HG03045 (cell line): Measurements from ENCODE around the gene PRRC1.
A peak's percentile ranks its signal among the peaks of the same experiment; 100 is the strongest.

ENCODE experiments used
- ATAC-seq: cut with Tn5 transposase; IDR thresholded peaks from one replicate; pipeline ENCODE4 v1.9.1; 2021; ENCODE audit warnings: mild to moderate bottlenecking, moderate library complexity; ENCODE audit not compliant: unreplicated experiment

The PRRC1 gene

DNA sequence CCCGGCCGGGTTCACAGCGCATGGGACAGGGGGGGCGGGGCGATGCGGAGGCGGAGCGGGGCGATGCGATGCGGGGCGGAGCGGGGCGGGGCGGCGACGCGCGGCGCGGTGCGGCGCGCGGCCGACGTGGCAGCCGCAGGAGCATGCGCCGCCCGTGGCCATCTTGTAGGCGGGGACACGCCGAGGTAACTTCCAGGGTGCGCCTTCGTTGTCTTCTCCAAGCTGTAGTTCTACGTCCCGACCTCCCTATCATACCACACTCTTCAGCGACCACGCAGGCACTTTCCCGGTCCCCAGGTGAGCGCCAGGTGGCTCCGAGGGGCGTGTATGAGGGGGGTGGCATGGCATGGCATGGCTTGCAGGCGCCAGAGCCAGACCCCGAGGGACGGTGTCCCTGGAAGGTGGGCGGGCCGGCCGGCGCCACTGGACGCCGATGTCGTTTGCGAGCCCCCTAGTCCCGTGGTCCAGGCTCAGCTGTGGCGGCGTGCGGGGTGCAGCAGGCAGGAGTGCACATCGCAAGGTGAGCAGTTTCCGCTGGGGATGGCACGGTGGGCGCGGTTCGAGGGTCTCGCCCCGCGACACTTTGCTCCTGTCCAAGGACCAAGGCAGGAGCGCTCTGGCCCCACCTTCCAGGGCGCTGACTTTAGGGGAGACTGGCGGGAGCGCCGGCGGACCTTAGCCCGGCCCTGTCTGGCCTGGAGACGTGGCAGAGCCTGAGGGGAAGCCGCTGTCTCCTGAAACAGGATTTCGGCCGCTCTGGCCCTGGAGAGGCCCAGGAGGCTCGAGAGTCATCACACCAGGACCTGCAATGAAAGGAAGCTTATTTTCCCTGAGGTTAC, at the start of gene PRRC1:
PRRC1 (plus strand) TSS at position 161 of the 839 bp plus-strand sequence. CDS start 5,840 bp downstream, outside the sequence.
- ATAC-seq = peak; percentile 90

DNA sequence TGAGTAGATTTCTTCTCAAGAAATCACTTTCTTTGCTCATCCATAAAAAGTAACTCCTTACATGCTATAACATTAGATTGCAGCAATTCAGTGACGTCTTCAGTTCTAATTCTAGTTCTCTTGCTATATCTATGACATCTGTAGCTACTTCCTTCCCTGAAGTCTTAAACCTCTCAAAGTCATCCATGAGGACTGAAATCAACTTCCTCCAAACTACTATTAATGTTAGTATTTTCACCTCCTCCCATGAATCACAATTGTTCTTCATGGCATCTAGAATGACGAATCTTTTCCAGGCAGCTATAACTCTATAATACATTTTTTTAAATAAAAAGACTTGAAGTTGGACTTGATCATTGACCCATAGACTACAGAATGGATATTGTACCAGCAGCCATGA, 46.2 kb upstream of the PRRC1 start:
- no peak for ATAC-seq

DNA sequence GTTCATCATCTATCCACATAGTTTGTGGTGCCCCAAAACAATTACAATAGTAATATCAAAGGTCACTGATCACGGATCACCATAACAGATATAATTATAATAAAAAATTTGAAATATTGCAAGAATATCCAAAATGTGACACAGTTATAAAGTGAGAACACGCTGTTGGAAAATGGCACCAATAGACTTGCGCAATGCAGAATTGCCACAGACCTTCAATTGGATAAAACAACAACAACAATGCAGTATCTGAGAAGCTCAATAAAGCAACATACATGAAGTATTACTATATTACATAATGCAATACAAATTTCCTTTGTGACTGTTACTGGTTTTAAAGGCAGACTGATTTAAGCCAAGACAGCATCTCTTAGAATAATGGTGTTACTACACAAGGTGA, 44.7 kb upstream of the PRRC1 start:
- ATAC-seq = no peak

DNA sequence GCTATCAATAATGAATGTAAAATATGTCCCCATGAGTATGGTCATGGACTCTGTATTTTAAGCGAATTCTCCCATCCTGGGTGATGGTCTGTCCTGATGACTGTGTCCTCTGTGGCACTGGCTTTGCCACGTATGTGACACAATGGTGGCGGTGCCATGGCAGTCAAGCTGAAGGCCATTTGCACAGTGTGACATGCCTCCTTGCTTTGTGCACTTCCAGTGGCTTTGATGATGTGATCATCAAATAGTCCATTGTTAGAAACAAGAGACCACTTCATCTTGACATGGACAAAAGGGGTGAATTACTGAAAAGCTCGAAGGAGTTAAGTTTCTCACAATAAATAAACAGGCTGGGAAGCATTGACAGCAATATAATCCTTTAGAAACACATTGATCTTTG, 31.0 kb upstream of the PRRC1 start:
- ATAC-seq = no peak

DNA sequence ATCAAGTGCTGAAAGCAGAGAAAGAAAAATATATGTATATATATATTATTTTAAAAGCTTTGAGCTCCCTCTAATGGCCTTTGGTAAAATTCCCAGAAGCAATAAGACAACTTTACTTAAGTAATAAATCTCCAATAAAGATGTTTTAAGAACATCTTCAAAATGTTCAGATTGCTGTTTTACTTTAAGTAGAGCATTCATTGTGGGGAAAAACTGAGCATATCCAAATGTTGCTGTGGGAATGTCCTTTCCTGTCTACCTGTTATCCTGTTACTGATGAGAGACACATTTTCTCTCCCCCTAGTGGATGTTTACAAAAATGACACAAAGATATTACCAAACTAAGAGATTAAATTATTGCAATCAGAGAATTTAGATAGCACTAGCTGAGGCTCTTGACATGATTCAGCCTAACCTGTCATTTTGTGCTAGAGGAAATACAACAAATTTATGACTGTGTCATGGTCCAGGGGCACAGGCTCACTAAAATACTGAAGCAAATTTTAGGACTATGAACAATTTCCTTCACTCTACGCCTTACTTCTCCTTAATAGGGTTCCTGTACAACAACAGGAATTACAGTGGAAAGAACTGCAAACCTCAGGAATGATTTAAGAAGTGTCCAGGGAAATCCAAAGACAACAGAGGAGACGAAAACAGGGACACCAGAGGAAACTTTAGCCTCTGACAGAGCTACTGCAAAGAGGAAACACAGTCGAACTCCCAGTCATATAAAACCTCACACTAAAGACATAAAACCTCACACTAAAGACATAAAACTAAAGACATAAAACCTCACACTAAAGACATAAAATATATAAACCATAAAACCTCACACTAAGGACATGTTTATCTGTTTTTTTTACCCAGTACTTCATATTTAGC, 24.3 kb upstream of the PRRC1 start:
- peak; percentile 67 for ATAC-seq

DNA sequence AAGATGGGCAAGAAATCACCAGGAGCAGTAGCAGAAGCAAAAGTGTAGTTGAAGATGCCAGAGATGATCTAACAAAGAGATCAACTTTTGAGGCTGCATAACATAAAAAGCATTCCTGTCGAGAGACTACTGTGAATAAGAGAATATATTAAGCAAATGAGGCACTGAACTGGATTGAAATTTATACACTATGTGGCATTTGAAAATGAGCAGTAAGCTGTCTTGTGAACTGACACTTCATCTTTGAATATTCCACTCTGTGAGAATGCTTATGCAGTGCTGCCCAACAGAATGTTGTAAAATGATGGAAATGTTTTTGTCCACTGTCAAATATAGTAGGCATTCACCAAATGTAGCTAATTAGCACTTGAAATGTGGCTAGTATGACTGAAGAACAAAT, 18.9 kb upstream of the PRRC1 start:
- no peak for ATAC-seq

DNA sequence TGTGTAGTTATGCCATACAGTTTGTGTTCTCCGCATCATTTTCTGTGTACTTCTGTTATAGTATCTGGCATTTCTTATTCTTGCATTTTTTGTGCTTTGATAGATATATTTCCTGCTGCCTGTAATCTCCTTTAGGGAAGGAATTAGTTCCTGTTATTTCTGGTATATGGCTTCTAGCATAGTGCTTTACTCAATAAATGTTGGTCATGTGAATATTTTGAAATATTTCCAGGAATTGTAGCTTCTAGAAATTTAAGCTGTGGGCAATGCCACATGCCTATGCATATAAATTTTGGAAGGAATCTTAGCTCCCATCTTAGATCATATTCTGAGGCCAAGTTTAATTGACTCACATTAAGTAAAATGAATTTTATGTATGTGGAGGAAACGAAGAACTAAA, 11.5 kb upstream of the PRRC1 start:
- no peak for ATAC-seq

DNA sequence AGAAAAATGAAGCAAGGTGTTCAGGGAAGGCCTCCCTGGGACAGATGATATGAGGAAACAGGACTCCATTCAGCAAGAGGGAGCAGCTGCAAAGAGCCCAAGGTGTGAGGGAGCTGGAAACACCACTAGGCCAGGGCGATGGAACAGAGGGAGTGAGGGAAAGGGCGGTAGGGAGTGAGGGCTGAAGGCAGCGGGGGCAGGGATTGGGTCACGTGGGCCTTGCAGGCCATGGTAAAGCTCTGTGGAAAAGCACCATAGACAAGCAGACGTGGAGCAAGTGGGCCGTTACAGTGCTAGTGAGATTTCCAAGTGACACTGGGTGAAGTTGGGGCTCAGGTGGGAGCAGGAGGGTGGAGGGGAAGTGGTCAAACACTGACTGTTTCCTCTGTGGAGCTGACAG, 10.8 kb upstream of the PRRC1 start:
- no peak for ATAC-seq

DNA sequence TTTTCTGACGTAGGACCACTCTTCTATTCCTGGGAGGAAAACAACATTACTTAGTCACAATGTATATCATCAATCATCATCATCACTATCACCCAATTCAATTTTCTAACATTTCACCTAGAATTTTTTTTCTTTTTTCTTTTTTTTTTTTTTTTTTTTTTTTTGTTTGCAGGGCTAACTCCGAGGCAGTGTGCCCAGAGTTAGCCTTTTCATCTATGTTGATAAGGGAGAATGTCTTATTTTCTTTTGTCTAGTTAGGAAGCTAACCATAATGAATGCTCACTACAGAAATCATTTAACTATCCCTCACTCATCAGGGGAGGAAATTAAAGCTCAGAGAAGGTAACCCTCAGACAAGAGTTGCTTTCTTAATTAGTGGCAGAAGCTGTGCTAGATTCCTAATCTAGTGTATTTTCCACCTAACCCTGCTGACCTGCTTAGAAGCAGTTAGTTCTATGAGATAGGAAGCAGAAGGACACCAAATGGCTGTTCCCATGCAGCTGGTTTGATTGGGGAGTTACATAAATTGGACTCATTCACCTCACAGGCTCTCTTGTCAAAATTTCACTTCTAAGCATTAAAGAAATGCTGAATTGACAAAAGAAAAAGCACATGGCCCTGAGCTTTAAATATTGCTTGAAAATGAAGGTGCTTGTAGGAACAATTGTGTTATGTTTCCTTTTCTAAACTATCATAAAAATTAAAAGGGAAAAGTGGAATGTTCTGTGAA, 8.6 kb upstream of the PRRC1 start:
- ATAC-seq = no peak

DNA sequence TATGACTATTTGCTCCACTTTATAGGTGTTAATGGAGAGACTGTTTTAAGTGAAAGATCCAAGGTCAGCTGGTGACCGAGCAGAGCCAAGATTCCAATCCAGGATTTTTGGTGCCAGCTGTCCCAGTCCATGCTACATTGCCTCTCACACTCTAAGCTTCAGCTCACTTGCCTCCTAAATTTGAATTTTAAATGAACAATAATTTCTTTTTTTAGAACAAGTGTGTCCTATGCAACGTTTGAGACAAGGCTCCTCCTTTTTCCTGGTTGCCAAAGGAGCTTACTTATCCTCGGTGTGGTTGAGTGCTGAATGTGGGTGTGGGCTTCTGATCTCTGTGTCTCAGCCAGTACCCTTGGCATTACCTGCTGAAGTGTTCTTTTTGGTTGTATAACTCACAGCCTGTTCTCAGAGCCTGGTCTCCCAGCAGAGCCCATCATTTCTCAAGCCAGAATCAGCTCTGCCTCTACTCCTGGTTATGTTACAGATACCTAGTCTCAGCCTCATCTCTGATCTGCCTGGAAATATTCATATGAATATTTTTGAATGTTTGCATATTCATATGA, 4.0 kb upstream of the PRRC1 start:
- no peak for ATAC-seq

DNA sequence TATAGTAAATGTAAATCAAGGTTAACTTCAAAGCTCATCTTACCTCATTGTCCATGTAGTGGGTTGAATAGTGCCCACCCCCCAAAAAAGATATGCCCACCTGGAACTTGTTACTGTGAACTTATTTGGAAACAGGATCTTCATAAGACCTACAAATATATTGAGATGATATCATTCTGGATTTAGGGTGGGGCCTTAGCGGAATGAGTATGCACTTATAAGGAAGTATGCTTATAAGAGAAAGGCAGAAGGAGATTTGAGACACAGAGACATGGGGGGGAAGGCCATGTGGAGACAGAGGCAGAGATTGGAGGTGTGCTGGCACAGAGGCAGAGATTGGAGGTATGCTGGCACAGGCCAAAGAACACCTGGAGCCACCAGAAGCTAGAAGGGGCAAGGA, 2.6 kb upstream of the PRRC1 start:
- no peak for ATAC-seq

DNA sequence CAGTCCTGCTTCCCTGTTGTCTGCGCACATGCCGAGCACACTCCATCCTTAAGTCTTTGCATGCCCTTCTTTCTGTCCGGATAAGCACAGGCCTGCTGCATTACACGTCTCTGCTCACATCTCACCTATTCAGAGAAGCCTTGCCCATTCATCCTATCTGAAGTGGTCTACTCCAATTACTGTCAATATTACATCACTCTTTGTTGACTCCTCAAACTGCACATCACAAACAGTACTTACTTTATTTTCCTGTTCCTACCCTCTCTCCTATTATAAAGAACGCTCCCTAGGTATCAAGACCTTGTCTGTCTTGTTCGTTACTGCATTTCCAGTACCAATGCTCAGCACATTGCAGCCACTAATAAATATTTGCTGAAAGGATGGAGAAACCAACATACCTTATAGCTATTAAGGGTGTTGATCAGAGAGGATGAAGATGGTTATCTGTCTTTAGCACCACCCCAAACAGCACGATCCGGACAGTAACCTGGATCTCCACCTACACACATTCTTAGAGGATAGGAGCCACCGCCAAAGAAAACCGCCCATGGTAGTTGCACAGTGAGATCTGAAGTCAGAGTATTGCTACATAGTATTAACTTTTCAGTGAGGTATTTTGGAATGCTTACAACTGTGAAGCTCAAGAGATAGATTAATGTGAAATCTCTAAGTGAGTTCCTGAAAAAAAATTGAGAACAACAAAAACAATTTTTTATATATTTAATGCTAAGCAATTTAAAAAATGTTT, 1.6 kb upstream of the PRRC1 start:
- ATAC-seq = no peak

DNA sequence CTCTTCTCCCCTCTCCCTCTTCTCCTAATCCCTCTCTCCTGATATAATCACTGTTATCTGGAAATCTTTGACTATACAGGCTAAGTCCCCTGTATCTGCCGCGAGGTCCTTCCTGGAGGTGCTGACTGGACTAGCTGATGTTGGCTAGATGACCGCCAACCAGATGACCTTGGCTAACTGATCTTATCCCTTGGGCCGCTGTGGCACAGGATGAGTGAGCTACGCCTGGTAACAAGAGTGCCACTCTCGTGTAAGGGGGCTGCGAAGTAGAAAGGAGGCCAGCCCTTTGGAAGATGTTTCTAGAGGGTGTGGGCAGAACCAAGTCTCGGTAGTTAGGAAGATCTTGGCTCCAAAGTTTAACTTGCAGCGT, 345 bp upstream of the PRRC1 start:
- peak; percentile 36 for ATAC-seq

DNA sequence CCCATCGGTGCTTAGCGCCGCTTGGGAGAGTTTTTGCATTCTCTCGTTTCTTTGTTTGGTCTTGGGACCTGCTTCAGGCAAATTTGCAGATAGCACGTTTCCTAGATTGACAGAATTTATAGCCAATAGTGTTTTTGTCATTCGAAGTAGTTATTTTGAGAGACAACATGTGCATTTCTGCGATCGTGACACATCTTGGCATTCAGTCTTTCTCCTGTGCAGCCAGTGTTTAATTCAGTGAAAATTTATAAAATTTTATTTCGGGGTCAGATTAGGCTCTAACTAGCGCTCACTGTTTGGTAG, 830 bp downstream of the PRRC1 start:
- no peak for ATAC-seq

DNA sequence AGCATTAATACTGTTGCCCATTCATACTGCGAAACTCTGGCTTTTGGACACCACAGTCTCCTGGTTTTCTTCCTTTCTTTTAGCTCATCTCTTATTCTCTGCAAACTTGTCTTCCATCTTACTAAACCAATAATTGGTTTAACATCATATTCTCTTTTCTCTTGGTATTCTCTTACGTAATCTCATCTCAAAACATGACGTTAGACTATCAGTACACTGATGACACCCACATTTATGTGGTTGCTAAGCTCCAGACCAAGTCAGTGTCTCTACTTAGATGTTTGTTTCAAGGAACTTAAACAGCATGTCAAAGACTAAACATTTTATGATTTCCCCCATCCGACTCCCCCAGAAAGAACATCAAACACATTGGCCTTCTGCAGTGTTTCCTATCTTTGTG, 2.1 kb downstream of the PRRC1 start:
- no peak for ATAC-seq

DNA sequence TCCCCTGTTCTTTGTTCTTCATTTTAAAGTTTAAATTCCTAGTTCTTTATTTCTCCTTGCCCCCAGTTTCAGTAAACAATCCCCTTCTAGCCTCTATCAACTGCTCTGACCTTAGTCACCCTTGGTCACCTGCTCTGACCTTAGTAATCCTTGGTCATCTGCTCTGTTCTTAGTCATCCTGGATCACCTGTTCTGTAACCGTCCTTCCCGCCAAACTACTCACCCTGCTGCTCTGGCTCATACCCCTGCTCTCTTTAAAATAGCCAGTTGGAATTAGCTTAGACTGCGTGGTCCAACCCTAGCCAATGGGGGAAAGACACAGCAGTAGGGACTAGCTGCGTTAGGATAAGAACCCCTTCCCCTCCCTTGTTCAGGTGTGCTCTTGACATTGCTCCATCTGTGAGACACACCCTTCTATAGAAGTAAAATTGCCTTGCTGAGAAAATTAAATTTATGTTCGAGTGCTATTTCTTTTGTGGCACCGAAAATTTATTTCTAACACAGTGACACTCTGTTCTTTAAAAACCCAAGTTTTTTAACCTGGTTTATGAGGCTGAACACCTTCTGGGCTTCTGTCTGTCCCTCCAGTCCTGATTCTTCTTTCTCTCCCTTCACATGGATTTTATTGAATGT, 3.8 kb downstream of the PRRC1 start:
- ATAC-seq = no peak

DNA sequence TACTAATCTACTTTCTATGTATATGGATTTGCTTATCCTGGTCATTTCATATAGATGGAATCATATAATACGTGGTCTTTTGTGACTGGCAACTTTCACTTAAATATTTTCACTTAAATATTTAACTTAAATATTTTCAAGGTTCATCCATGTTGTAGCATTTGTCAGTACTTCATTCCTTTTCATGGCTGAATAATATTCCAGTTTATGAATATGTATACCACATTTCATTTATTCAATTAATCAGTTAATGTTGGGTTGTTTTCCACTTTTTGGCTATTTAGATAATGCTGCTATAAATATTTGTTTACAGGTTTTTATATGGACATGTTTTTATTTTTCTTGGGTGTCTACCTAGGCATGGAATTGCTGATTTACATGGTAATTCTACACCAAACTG, 7.7 kb downstream of the PRRC1 start:
- no peak for ATAC-seq

DNA sequence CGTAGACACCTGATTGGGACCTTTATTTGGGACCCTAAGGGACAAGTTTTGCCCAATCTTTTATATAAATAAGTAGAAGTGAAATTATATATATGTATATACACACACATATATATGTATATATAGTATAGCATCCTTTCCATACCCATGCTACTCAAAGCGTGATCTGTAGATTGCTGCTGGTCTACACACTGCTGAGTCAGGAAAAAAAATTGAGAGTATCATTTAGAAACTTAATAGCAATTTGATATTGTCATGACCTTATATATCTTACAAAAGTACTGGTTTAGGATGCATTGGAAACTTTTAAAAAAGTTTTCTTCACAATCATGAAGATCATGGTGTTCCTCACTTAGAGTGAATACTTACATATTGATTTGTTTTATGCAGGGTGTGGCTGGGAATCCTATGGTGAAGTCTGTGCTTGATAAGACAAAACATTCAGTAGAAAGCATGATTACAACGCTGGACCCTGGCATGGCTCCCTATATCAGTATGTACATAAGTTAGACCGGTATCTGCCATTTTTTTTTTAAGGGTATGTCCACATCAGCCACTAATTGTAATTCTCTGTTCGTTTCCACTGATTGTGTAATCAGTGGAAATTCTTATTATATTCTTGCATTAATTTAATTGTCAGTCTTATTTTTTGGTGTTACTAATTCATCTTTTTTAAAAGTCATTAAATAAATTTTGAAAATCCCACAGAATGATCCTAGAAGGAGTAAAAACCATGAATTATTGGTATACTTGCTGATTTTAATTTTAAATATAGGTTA, 12.7 kb downstream of the PRRC1 start:
- ATAC-seq = no peak

DNA sequence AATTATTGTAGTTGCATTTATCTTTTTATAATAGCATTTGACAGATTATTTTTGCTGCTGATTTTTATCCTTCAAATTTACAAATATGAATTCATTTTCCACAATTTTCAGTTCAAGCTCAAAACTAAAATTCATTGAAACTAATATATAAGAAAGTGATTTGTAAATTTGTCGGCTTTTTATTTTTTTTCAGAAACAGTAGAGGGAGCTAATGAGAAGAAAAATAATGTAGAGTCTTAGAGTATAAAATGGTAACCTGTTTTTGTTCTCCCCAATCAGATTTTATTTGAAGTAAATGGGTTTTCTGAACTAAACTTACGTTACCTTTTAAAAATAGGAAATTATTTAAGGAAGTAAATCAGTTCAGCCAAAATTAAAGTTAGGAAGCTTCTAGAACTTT, 19.2 kb downstream of the PRRC1 start:
- ATAC-seq = no peak
